ENCODE data around the gene SCFD1. TPM values are rescaled to one million over a fixed set of nuclear protein-coding genes. Genes with fewer than 3 reads are reported as not detected.

The SCFD1 gene
- total RNA-seq, 4 donors from 2014 or later = 50.4 to 82.1 (median 52.6) TPM

DNA sequence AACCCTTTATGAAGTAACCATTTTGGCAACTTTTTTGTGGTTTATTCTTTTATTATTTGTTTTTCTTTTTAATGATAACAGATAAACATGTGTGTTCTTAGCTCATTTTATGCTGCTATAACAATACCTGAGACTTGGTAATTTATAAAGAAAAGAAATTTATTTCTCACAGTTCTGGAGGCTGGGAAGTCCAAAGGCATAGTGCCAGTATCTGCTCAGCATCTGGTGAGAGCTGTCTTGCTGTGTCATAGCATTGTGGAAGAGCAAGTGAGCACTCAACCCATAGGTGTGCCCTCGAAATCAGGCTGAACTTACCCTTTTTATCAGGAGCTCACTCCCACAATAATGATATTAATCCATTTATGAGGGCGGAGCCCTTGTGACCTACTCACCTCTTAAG is 8.0 kb upstream of the SCFD1 start:
- H3K27me3 ChIP-seq = no peaks in the 10 kb centered on the region
- 88 to 92% methylated on average over 2 of the region's 2 CpGs for WGBS, 2 donors
- H3K4me1 ChIP-seq = peaks cover 0 to 13% (median 6%) of the 10 kb centered on the region in 3 donors
- TF ChIP-seq CTCF (IDR thresholded peaks at IDR 0.05) (no peak), POLR2A (IDR thresholded peaks at IDR 0.05) (no peak)
- H3K4me3 ChIP-seq = no peak overlapping the region
- peaks cover 0 to 36% (median 0%) of the 10 kb centered on the region in 3 donors for H3K36me3 ChIP-seq
- intact Hi-C loops (cut with DNase I) = no loop called here
- H3K9me3 ChIP-seq = no peaks in the 10 kb centered on the region
- no peak for DNase-seq
- H3K27ac ChIP-seq = no peak overlapping the region

GRCh38 chr14:30620178-30620577 is 1.9 kb upstream of the SCFD1 start:
- Histone ChIP-seq H3K9me3 (no peaks in the 10 kb centered on the region), H3K27ac (no peak overlapping the region), H3K27me3 (no peaks in the 10 kb centered on the region), H3K4me1 (peaks cover 0 to 34% (median 8%) of the 10 kb centered on the region in 3 donors), H3K36me3 (peaks cover 0 to 19% (median 0%) of the 10 kb centered on the region in 3 donors), H3K4me3 (no peak overlapping the region)
- DNase-seq = no peak
- TF ChIP-seq POLR2A (IDR thresholded peaks at IDR 0.05) (no peak), CTCF (IDR thresholded peaks at IDR 0.05) (no peak)
- intact Hi-C loops (cut with DNase I) = no loop called here
- WGBS, 2 donors = 17 to 44% methylated on average over 1 of the region's 1 CpG

DNA sequence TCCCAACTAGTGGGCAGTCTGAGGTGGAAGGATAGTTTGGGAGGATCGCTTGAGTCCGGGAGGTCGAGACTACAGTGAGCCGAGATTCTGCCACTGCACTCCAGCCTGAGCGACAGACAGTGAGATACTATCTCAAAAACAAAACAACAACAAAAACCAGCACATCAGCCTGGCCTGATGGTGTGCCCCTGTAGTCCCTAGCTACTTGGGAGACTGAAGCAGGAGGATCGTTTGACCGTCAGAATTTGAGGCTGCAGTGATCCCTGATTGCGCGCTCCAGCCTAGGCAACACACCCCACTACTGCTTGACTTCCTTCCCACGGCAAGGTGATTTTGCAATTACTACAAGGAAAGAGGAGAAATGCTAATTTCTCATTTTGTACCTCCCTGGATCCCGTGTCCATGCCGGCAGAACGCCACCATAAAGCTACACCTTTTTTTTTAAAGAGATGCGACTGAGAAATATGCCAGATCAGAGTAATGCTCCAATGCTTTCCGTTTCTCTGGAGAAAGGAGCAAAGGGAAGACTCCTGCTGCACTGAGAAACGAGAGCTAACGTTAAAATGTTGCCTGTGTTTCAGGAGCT is 672 bp upstream of the SCFD1 start:
- H3K9me3 ChIP-seq = no peaks in the 10 kb centered on the region
- H3K4me1 ChIP-seq = peaks cover 0 to 45% (median 14%) of the 10 kb centered on the region in 3 donors
- 8 to 16% methylated on average over 17 of the region's 17 CpGs for WGBS, 2 donors
- peaks cover 0 to 8% (median 0%) of the 10 kb centered on the region in 3 donors for H3K36me3 ChIP-seq
- peak overlapping the region; percentile 87 to 93 (median 88) for H3K27ac ChIP-seq
- H3K27me3 ChIP-seq = no peaks in the 10 kb centered on the region
- peak; percentile 4 for DNase-seq
- peak overlapping the region; percentile 58 to 94 (median 73) for H3K4me3 ChIP-seq
- TF ChIP-seq CTCF (IDR thresholded peaks at IDR 0.05) (no peak), POLR2A (IDR thresholded peaks at IDR 0.05) (no peak)
- intact Hi-C loops (cut with DNase I) = no loop called here

GRCh38 chr14:30623412-30624131 is 1.5 kb downstream of the SCFD1 start:
- no peak for TF ChIP-seq CTCF (IDR thresholded peaks at IDR 0.05)
- no peak for TF ChIP-seq POLR2A (IDR thresholded peaks at IDR 0.05)
- WGBS, 2 donors = 65 to 69% methylated on average over 7 of the region's 7 CpGs
- no peaks in the 10 kb centered on the region for H3K9me3 ChIP-seq
- no peak for DNase-seq
- intact Hi-C loops (cut with DNase I) = no loop called here
- H3K4me1 ChIP-seq = peaks cover 0 to 49% (median 14%) of the 10 kb centered on the region in 3 donors
- H3K27me3 ChIP-seq = no peaks in the 10 kb centered on the region
- peak overlapping the region; percentile 58 to 94 (median 73) for H3K4me3 ChIP-seq
- peaks cover 0 to 4% (median 0%) of the 10 kb centered on the region in 3 donors for H3K36me3 ChIP-seq
- peak overlapping the region in 1 of 4 donors; percentile 93 for H3K27ac ChIP-seq

DNA sequence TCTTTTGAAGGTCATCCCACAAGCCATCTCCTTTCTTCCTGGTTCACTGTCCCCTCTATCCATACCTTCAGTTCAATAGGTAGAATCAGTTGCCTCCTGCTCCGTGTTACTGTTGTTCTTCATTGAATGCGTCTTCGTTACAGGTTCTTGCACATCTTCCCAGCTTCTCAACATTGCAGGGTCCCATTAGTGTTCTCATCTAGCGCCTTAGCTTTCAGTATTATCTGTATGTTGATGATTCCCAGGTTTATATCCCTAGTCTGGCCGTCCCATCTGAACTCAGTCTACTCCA is 2.0 kb downstream of the SCFD1 start:
- 93 to 96% methylated on average over 5 of the region's 5 CpGs for WGBS, 2 donors
- TF ChIP-seq CTCF (IDR thresholded peaks at IDR 0.05) (no peak), POLR2A (IDR thresholded peaks at IDR 0.05) (no peak)
- H3K36me3 ChIP-seq = peaks cover 0 to 4% (median 0%) of the 10 kb centered on the region in 3 donors
- peak overlapping the region in 1 of 4 donors; percentile 83 for H3K4me3 ChIP-seq
- no peak overlapping the region for H3K27ac ChIP-seq
- intact Hi-C loops (cut with DNase I) = no loop called here
- H3K27me3 ChIP-seq = no peaks in the 10 kb centered on the region
- DNase-seq = no peak
- peaks cover 0 to 49% (median 14%) of the 10 kb centered on the region in 3 donors for H3K4me1 ChIP-seq
- no peaks in the 10 kb centered on the region for H3K9me3 ChIP-seq

Measured in esophagus squamous epithelium (tissue), 5 donors.